Transverse colon (tissue), 4 donors: ENCODE measurements around the gene SOX5. TPM values are rescaled to one million over a fixed set of nuclear protein-coding genes. Genes with fewer than 3 reads are reported as not detected.

Experiments
- DNase-seq: peaks from one replicate; pipeline ENCODE4 v3.0.0-alpha.2; 2019
- H3K27ac ChIP-seq, 4 donors: fragments of 200-600 bp; sonication (generic); 2 replicates each; pipeline ENCODE4 v1.5.1; 2016 to 2018; ENCODE audit warnings: inconsistent platforms in 4 of 4
- H3K27me3 ChIP-seq: fragments of 200-600 bp; sonication (generic); 2 replicates; pipeline ENCODE4 v1.5.1; 2017; ENCODE audit warnings: inconsistent platforms
- H3K36me3 ChIP-seq, 4 donors: fragments of 200-600 bp; sonication (generic); 2 replicates each; pipeline ENCODE4 v1.5.1; 2017 to 2019; ENCODE audit warnings: inconsistent platforms in 4 of 4
- H3K4me1 ChIP-seq, 4 donors: fragments of 200-600 bp; sonication (generic); 2 replicates each; pipeline ENCODE4 v1.5.1; 2017 to 2020; ENCODE audit warnings: inconsistent platforms in 4 of 4
- H3K4me3 ChIP-seq, 4 donors: fragments of 200-600 bp; sonication (generic); 1 replicate in 1 of 4; 2 replicates in 3 of 4; pipeline versions ENCODE4 v1.5.1 to v1.6.1; 2017 to 2019; ENCODE audit warnings: inconsistent platforms in 4 of 4
- H3K9me3 ChIP-seq, 2 donors: fragments of 200-600 bp; sonication (generic); 2 replicates each; pipeline ENCODE4 v1.5.1; 2017 to 2019; ENCODE audit warnings: inconsistent platforms in 2 of 2
- CTCF ChIP-seq, 5 experiments: fragments of 200-600 bp in 3 of 5; fragments of 450-650 bp in 2 of 5; sonication (generic) in 3 of 5; IDR thresholded peaks; 1 replicate in 2 of 5; 2 replicates in 3 of 5; pipeline ENCODE4 v1.5.1; 2016 to 2017; ENCODE audit warnings: antibody characterized with exemption in 5 of 5, inconsistent platforms in 3 of 5, mild to moderate bottlenecking in 2 of 5, moderate library complexity in 1 of 5
- EP300 ChIP-seq: sonication (generic); formaldehyde crosslinking; IDR thresholded peaks from one replicate; pipeline ENCODE4 v1.6.1; 2017; ENCODE audit warnings: antibody characterized with exemption, low read depth
- POLR2A ChIP-seq: fragments of 450-650 bp; IDR thresholded peaks from one replicate; pipeline ENCODE4 v1.6.1; 2016; ENCODE audit warnings: antibody characterized with exemption, mild to moderate bottlenecking, moderate library complexity
- POLR2AphosphoS5 ChIP-seq, 3 donors: sonication (generic); formaldehyde crosslinking; IDR thresholded peaks; one replicate each; pipeline ENCODE4 v1.6.1; 2016; ENCODE audit warnings: antibody characterized with exemption in 3 of 3
- WGBS, 2 donors: methylation state at CpG; one replicate each; pipeline ENCODE4 v1.1.5; 2018; ENCODE audit warnings: low coverage in 1 of 2; 5-methylcytosine and 5-hydroxymethylcytosine counted together
- in situ Hi-C, 4 donors: fragments of 200-750 bp; cut with MboI; loops; one replicate each; pipeline versions ENCODE4 v1.15.0 to v1.15.1; 2017; ENCODE audit warnings: low sequenced_read_pairs in 3 of 4, low pct_ligation_motif_present in 1 of 4, low pct_unique_long_range_greater_than_20kb in 1 of 4
- intact Hi-C: fragments of 100-400 bp; cut with DNase I; formaldehyde crosslinking; loops from one replicate; pipeline ENCODE4 v1.15.1; 2023; ENCODE audit warnings: low total_unique reads
- total RNA-seq, 4 donors: library from RNA; depleted of rRNA; stranded (reverse); fragments of >200 nt; gene quantifications; one replicate each; pipeline ENCODE4 v1.1.0, GENCODE V29; 2016

The SOX5 gene
- total RNA-seq, 4 donors from 2014 or later: 1.00 to 9.8 (median 3.2) TPM

GRCh38 chr12:23540572-23540971 is 408.9 kb downstream of the SOX5 start:
- in situ Hi-C loops (no loop called here), intact Hi-C loops (no loop called here)
- H3K36me3 ChIP-seq: no peaks in the 10 kb centered on the region
- TF ChIP-seq POLR2A (no peak), CTCF (IDR thresholded peaks at IDR 0.05) (no peak), EP300 (no peak), POLR2AphosphoS5 (IDR thresholded peaks at IDR 0.05) (no peak)
- DNase-seq: no peak
- no peaks in the 10 kb centered on the region for H3K27me3 ChIP-seq
- 80 to 100% methylated on average over 1 to 7 of the region's 7 CpGs for WGBS, 2 donors
- no peaks in the 10 kb centered on the region for H3K9me3 ChIP-seq
- no peaks in the 10 kb centered on the region for H3K4me1 ChIP-seq
- H3K4me3 ChIP-seq: no peak overlapping the region
- no peak overlapping the region for H3K27ac ChIP-seq

DNA sequence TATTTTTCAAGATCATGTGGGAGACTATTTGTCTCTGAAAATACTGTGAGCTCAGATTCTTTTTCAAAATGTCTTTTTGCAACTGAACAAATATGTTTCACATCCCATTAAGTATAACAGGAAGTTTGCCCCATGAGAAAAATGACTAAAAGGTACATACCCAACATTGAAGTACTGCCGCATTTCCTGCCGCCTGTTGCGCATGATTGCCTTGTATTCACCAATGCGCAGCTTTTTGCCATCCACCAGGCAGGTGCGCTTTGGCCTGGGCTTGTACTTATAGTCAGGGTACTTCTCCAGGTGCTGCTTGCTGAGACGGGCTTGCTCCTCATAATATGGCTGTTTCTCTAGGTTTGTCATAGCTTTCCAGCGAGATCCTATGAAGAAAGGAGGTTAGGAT is 413.2 kb downstream of the SOX5 start:
- intact Hi-C loops: no loop called here
- Histone ChIP-seq H3K4me3 (no peak overlapping the region), H3K27ac (no peak overlapping the region), H3K4me1 (no peaks in the 10 kb centered on the region), H3K27me3 (no peaks in the 10 kb centered on the region), H3K36me3 (no peaks in the 10 kb centered on the region), H3K9me3 (no peaks in the 10 kb centered on the region)
- in situ Hi-C loops: no loop called here
- TF ChIP-seq POLR2AphosphoS5 (IDR thresholded peaks at IDR 0.05) (no peak), EP300 (no peak), CTCF (IDR thresholded peaks at IDR 0.05) (no peak), POLR2A (no peak)
- WGBS, 2 donors: 71 to 97% methylated on average over 5 to 7 of the region's 7 CpGs
- no peak for DNase-seq

- H3K27me3 ChIP-seq: no peaks in the 10 kb centered on the region
- H3K4me3 ChIP-seq: no peak overlapping the region
- DNase-seq: no peak
- WGBS, 2 donors: 83 to 89% methylated on average over 1 of the region's 1 CpG
- H3K9me3 ChIP-seq: no peaks in the 10 kb centered on the region
- H3K4me1 ChIP-seq: no peaks in the 10 kb centered on the region
- no peaks in the 10 kb centered on the region for H3K36me3 ChIP-seq
- no peak overlapping the region for H3K27ac ChIP-seq
- intact Hi-C loops (no loop called here), in situ Hi-C loops (no loop called here)
- TF ChIP-seq CTCF (IDR thresholded peaks at IDR 0.05): no peak
- no peak for TF ChIP-seq POLR2A
- no peak for TF ChIP-seq EP300
- TF ChIP-seq POLR2AphosphoS5 (IDR thresholded peaks at IDR 0.05): no peak
Measured at GRCh38 chr12:23535441-23535840, 414.0 kb downstream of the SOX5 start.

DNA sequence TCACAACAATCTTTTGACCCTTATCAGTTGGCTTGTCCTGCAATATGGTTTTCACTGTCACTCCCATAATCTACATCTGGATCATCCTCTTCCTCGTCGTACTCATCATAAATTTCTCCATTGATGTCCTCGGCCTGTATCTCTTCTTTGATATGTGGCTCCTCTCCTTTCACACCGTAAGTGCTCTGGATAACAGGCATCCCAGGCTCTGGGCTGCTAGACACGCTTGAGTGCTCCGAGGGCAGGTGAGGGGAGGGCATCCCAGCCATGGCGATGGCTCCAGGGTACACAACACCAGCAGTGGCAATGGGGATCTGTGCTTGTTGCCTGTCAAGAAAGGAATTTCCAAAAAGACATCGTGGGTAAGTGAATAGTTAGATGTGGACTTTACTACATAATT is 415.3 kb downstream of the SOX5 start:
- H3K4me1 ChIP-seq: no peaks in the 10 kb centered on the region
- no peak overlapping the region for H3K27ac ChIP-seq
- H3K27me3 ChIP-seq: no peaks in the 10 kb centered on the region
- intact Hi-C loops (no loop called here), in situ Hi-C loops (no loop called here)
- TF ChIP-seq POLR2AphosphoS5 (IDR thresholded peaks at IDR 0.05) (no peak), CTCF (IDR thresholded peaks at IDR 0.05) (no peak)
- H3K4me3 ChIP-seq: no peak overlapping the region
- no peak for DNase-seq
- no peaks in the 10 kb centered on the region for H3K36me3 ChIP-seq
- 93 to 98% methylated on average over 7 to 8 of the region's 8 CpGs for WGBS, 2 donors
- H3K9me3 ChIP-seq: no peaks in the 10 kb centered on the region
